ENCODE measurements around the gene POLR2J.
A peak's percentile ranks its signal among the peaks of the same experiment; 100 is the strongest.
"Not testable (repeated sequence)": the region's sequence is repeated elsewhere in the genome, so short reads cannot be mapped to it uniquely, and the experiment has no call there.

POLR2J gene

GRCh38 chr7:102466097-102466496 lies 12.6 kb downstream of the POLR2J start:
- DNase-seq (ENCODE audit: low spot score): no peak

GRCh38 chr7:102464577-102465280 lies 14.0 kb downstream of the POLR2J start, which contains the start of the genes ALKBH4 and LRWD1:
Gene ALKBH4, minus strand, starts transcription at chr7:102464863. Its CDS starts 27 bp downstream, at chr7:102464836.
Gene LRWD1, plus strand, starts transcription at chr7:102464984. Its CDS starts 97 bp downstream, at chr7:102465081.
- peak; percentile 89 for DNase-seq (ENCODE audit: low spot score)

GRCh38 chr7:102463841-102464576 lies 14.7 kb downstream of the POLR2J start:
- DNase-seq (ENCODE audit: low spot score): no peak

- DNase-seq (ENCODE audit: low spot score): no peak
Measured at GRCh38 chr7:102460467-102460866, 18.3 kb downstream of the POLR2J start.

GRCh38 chr7:102459221-102459844 lies 19.4 kb downstream of the POLR2J start:
- DNase-seq (ENCODE audit: low spot score): no peak

GRCh38 chr7:102457352-102457924 lies 21.3 kb downstream of the POLR2J start:
- no peak for DNase-seq (ENCODE audit: low spot score)

- DNase-seq (ENCODE audit: low spot score): peak; percentile 54
Measured at GRCh38 chr7:102456327-102456726, 22.4 kb downstream of the POLR2J start.

- no peak for DNase-seq (ENCODE audit: low spot score)
Measured at GRCh38 chr7:102455596-102455995, 23.1 kb downstream of the POLR2J start.

GRCh38 chr7:102454932-102455331 lies 23.8 kb downstream of the POLR2J start:
- not testable (repeated sequence) for DNase-seq (ENCODE audit: low spot score)

- DNase-seq (ENCODE audit: low spot score): no peak
Measured at GRCh38 chr7:102454468-102454867, 24.3 kb downstream of the POLR2J start.

GRCh38 chr7:102453319-102453718 lies 25.4 kb downstream of the POLR2J start:
- no peak for DNase-seq (ENCODE audit: low spot score)

GRCh38 chr7:102452451-102452850 lies 26.3 kb downstream of the POLR2J start:
- no peak for DNase-seq (ENCODE audit: low spot score)

- DNase-seq (ENCODE audit: low spot score): no peak
Measured at GRCh38 chr7:102451371-102452054, 27.2 kb downstream of the POLR2J start.

GRCh38 chr7:102450242-102450641 lies 28.5 kb downstream of the POLR2J start:
- DNase-seq (ENCODE audit: low spot score): no peak

GRCh38 chr7:102449136-102449535 lies 29.6 kb downstream of the POLR2J start:
- DNase-seq (ENCODE audit: low spot score): no peak

- no peak for DNase-seq (ENCODE audit: low spot score)
Measured at GRCh38 chr7:102447311-102447710, 31.4 kb downstream of the POLR2J start.

- no peak for DNase-seq (ENCODE audit: low spot score)
Measured at GRCh38 chr7:102446387-102447156, 32.1 kb downstream of the POLR2J start.

- DNase-seq (ENCODE audit: low spot score): no peak
Measured at GRCh38 chr7:102445674-102446071, 33.0 kb downstream of the POLR2J start.

GRCh38 chr7:102444961-102445673 lies 33.6 kb downstream of the POLR2J start:
- no peak for DNase-seq (ENCODE audit: low spot score)
